Naive thymus-derived CD8-positive, alpha-beta T cell (primary cell): Measurements from ENCODE around the gene CD27. TPM values are rescaled to one million over a fixed set of nuclear protein-coding genes. Genes with fewer than 3 reads are reported as not detected.

ENCODE experiments used
- ATAC-seq, 2 donors: fragments of 150-1000 bp; cut with Tn5 transposase in 1 of 2; sonication (Bioruptor Pico), chemical (Tn5 transposase) in 1 of 2; 1 replicate in 1 of 2; 2 replicates in 1 of 2; pipeline ENCODE4 v1.10.0; 2021; ENCODE audit warnings: mild to moderate bottlenecking in 2 of 2, moderate library complexity in 2 of 2
- POLR2A ChIA-PET: fragments of 350-600 bp; sonication (Branson Sonifier 250); formaldehyde crosslinking; loops from one replicate; lab custom pipeline; 2021; ENCODE audit warnings: antibody characterized with exemption; lab: Charles Lee
- DNase-seq, 10 donors: peaks; one replicate each; pipeline versions ENCODE4 v3.0.0 to v3.0.0-alpha.2; 2020 to 2022
- H3K27ac Mint-ChIP-seq, 10 donors: one replicate each; pipeline ENCODE4 v1.8.0; 2020 to 2022; ENCODE audit warnings: mild to moderate bottlenecking in 10 of 10, mixed read lengths in 10 of 10, moderate library complexity in 4 of 10, inconsistent platforms in 1 of 10
- H3K27me3 Mint-ChIP-seq, 5 donors: one replicate each; pipeline ENCODE4 v1.8.0; 2021 to 2022; ENCODE audit warnings: mixed read lengths in 5 of 5
- H3K36me3 Mint-ChIP-seq, 3 donors: one replicate each; pipeline ENCODE4 v1.8.0; 2020 to 2022; ENCODE audit warnings: mixed read lengths in 3 of 3, mild to moderate bottlenecking in 2 of 3, inconsistent platforms in 1 of 3
- H3K4me1 Mint-ChIP-seq, 4 donors: one replicate each; pipeline ENCODE4 v1.8.0; 2021 to 2022; ENCODE audit warnings: mixed read lengths in 4 of 4
- H3K4me3 Mint-ChIP-seq, 10 donors: one replicate each; pipeline ENCODE4 v1.8.0; 2020 to 2022; ENCODE audit warnings: mild to moderate bottlenecking in 10 of 10, mixed read lengths in 10 of 10, moderate library complexity in 6 of 10, inconsistent platforms in 1 of 10
- H3K9me3 Mint-ChIP-seq, 9 donors: one replicate each; pipeline ENCODE4 v1.8.0; 2020 to 2022; ENCODE audit warnings: mixed read lengths in 9 of 9, mild to moderate bottlenecking in 3 of 9, inconsistent platforms in 1 of 9, moderate library complexity in 1 of 9
- polyA plus RNA-seq, 3 donors: library from polyadenylated mRNA; unstranded; fragments of 300-500 nt; fragmentation: Illumina TruSeq; gene quantifications; one replicate each; pipeline ENCODE4 v1.2.3, GENCODE V29; 2021
- total RNA-seq, 8 experiments: library from RNA in 2 of 8; stranded (reverse) in 2 of 8; gene quantifications; one replicate each; pipeline ENCODE4 v1.2.3 and lab custom pipeline; 2021 to 2026

Gene CD27
- total RNA-seq, result 100 to 1,000 TPM; 149 to 150 TPM
- 100 to 1,000 TPM; 391 to 632 (median 577) TPM for polyA plus RNA-seq
- 64.0 to 198 (median 130) reads per million in 6 experiments for total RNA-seq (lab: John Stamatoyannopoulos, UW)

DNA sequence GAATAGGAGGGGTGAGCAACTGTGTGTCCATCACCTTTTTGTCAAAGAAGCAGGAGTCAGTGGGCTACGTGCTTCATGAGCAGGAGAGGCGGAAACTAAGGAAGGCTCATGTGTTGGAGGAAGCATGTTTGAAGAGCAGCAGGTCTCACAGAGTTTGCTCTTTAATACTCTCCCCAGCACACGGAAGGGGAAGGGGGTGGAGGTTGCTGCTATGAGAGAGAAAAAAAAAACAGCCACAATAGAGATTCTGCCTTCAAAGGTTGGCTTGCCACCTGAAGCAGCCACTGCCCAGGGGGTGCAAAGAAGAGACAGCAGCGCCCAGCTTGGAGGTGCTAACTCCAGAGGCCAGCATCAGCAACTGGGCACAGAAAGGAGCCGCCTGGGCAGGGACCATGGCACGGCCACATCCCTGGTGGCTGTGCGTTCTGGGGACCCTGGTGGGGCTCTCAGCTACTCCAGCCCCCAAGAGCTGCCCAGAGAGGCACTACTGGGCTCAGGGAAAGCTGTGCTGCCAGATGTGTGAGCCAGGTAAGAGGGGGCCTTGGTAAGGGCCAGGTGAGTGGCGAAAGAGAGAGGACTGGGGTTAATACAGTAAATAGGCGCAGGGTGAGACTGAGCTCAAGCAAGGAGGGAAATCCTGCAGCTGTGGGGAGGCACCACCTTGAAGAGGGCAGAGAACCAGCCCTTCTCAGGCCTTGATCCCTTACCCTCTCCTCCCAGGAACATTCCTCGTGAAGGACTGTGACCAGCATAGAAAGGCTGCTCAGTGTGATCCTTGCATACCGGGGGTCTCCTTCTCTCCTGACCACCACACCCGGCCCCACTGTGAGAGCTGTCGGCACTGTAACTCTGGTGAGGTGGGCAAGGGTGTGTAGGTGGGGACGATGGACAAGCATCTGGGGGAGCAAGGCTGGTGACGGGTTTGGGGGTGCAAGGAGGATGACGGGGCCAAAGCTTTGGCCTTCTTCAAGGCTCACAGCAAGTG, at the start of gene CD27:
TSS of gene CD27 (plus strand) at position 252 of the 985 bp plus-strand sequence. CDS start at position 393, 141 bp downstream.
- Mint-ChIP-seq H3K36me3 (peaks cover 15 to 33% (median 16%) of the 10 kb centered on the region in 3 donors), H3K4me3 (peak within 1 kb of the TSS; percentile 95 to 100 (median 99)), H3K9me3 (no peaks in the 10 kb centered on the region), H3K27me3 (no peaks in the 10 kb centered on the region), H3K27ac (peak within 1 kb of the TSS; percentile 91 to 99 (median 96)), H3K4me1 (peaks cover 40 to 73% (median 65%) of the 10 kb centered on the region in 4 donors)
- peak; percentile 74 to 87 for ATAC-seq
- DNase-seq, result peak in 8 of 10 donors; percentile 15 to 78 (median 52)
- POLR2A ChIA-PET, result interaction anchor here (0.6 to 25.3 kb wide), 13 partner anchors 1 to 1583 kb away, joined by 3 to 1074 read pairs (median 19); partner anchors contain the start of genes CD27, GAPDH, MRPL51 and TAPBPL

DNA sequence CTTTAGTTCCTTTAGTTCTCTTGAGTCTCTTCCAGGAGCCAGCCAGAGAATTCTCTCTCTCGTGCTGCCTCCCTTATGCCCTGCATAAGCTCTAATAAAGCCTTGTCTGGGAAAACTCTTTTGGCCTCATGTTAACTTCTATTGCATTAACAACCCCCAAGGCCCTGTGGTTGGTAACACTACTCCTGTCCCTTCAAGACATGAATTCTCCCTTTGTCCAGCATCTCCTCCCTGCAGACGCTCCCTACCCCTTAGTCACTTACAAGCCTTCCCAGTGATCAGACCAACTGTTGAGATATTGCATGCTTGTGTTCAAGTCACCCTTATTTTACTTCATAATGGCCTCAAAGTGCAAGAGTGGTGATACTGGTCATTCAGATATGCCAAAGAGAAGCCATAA, 48.7 kb upstream of the CD27 start:
- H3K4me1 Mint-ChIP-seq, result no peaks in the 10 kb centered on the region
- POLR2A ChIA-PET, result no interaction called here
- H3K27ac Mint-ChIP-seq, result peak overlapping the region in 1 of 10 donors; percentile 7
- DNase-seq (no peak), ATAC-seq (no peak)
- no peak overlapping the region for H3K4me3 Mint-ChIP-seq
- H3K27me3 Mint-ChIP-seq, result no peaks in the 10 kb centered on the region
- no peaks in the 10 kb centered on the region for H3K9me3 Mint-ChIP-seq
- no peaks in the 10 kb centered on the region for H3K36me3 Mint-ChIP-seq

DNA sequence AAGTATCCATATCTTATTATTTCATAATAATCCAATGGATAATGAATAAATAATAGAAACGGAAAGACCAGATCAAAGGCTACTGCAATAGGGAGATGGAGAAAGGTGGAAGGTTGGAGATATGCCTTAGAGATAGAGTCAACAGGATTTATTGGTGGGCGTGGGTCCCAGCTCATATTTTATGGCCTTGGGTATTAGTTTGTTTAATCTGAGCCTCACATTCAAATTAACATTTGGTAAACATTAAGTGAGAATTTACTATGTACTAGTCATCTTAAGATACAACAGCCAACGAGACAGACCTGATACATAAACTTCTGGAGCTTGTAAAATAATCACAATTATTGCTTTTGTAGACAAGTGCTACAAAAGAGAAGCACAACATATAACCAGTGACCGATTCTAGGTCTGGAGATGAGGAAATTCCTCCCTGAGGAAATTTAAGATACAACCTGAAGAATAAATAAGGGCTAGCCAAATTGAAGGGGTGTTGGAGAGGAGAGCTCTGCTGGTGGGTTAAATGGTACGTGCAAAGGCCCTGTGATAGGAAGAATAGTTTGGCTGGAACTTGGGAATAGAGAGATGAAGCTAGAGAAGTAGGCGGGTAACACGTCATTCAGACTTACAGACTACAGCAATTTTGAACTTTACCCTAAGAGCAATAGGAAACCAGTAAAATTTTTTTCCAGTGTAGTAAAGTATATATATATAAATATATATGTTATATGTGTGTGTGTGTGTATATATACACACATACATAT, 44.7 kb upstream of the CD27 start:
- DNase-seq (no peak), ATAC-seq (no peak)
- H3K4me1 Mint-ChIP-seq, result no peaks in the 10 kb centered on the region
- POLR2A ChIA-PET, result interaction anchor here (0.8 kb wide), 1 partner anchor 67 kb away, joined by 3 read pairs; no protein-coding TSS in a partner anchor
- no peak overlapping the region for H3K4me3 Mint-ChIP-seq
- no peaks in the 10 kb centered on the region for H3K9me3 Mint-ChIP-seq
- H3K36me3 Mint-ChIP-seq, result no peaks in the 10 kb centered on the region
- H3K27ac Mint-ChIP-seq, result no peak overlapping the region
- no peaks in the 10 kb centered on the region for H3K27me3 Mint-ChIP-seq

DNA sequence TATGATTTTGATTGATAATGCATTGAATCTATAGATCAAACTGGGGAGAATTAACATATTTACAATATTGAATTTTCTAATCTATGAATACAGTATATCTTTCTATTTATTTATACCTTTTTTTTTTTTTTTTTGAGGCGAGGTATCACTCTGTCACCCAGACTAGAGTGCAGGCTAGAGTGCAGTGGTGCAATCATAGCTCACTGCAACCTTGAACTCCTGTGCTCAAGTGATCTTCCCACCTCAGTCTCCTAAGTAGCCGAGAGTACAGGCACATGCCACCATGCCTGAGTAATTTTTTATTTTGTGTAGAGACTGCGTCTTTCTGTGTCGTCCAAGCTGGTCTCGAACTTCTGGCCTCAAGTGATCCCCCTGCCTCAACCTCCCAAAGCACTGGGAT, 40.4 kb upstream of the CD27 start:
- POLR2A ChIA-PET, result no interaction called here
- Mint-ChIP-seq H3K36me3 (no peaks in the 10 kb centered on the region), H3K27me3 (no peaks in the 10 kb centered on the region), H3K4me3 (no peak overlapping the region), H3K27ac (no peak overlapping the region), H3K4me1 (peaks cover 0 to 4% (median 0%) of the 10 kb centered on the region in 4 donors), H3K9me3 (no peaks in the 10 kb centered on the region)
- DNase-seq, result no peak
- no peak for ATAC-seq

DNA sequence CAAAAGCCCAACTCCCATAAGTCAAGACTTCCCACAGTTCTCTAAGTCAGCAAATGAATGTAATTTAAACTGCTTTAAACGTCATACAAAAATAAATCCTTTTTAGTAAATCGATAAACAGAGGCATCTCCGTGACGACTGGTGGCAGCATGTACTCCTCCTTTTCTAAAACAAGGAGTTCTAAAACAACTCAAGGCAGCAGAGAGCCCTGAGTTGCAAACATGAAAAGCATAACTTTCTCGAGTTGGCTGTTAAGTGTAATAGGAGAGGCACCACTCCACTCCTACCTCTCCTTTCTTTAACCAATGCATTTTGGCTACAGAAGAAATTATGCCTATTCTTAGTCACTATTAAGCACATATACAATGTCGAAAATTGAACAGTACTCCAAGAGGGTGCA, 38.8 kb upstream of the CD27 start:
- H3K27ac Mint-ChIP-seq, result no peak overlapping the region
- POLR2A ChIA-PET, result no interaction called here
- DNase-seq (no peak), ATAC-seq (no peak)
- H3K27me3 Mint-ChIP-seq, result no peaks in the 10 kb centered on the region
- H3K36me3 Mint-ChIP-seq, result no peaks in the 10 kb centered on the region
- H3K9me3 Mint-ChIP-seq, result no peaks in the 10 kb centered on the region
- H3K4me3 Mint-ChIP-seq, result no peak overlapping the region
- H3K4me1 Mint-ChIP-seq, result peaks cover 0 to 4% (median 0%) of the 10 kb centered on the region in 4 donors

DNA sequence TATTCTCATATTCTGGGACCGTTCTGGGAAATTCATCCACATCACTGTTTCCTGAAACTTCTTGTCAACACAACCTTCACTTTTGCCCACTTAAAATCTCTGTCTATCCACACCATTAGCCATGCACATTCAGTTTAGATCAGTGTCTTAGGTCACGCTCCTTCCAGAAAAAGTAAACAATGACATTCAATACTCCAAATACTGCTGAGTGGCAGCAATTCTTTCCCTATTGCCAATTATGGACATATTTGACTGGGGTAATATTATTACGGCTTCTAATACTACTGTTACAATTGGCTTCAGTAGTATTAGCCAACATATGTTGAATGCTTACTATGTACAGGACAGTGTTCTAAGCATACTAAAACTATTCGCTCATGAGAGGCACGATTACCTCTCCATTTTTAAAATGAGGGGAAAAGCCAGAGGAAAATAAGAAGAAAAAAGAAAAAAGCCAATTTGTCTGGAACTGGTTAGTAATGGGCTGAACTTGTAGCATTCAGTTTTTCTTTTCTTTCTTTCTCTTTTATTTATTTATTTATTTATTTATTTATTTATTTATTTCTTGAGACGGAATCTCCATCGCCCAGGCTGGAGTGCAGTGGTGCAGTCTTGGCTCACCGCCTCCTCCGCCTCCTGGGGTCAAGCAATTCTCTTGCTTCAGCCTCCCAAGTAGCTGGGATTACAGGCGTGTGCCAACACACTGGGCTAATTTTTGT, 37.4 kb upstream of the CD27 start:
- DNase-seq, result no peak
- POLR2A ChIA-PET, result no interaction called here
- H3K9me3 Mint-ChIP-seq, result no peaks in the 10 kb centered on the region
- H3K27me3 Mint-ChIP-seq, result no peaks in the 10 kb centered on the region
- H3K27ac Mint-ChIP-seq, result no peak overlapping the region
- peaks cover 0 to 4% (median 0%) of the 10 kb centered on the region in 4 donors for H3K4me1 Mint-ChIP-seq
- no peak overlapping the region for H3K4me3 Mint-ChIP-seq
- ATAC-seq, result no peak
- no peaks in the 10 kb centered on the region for H3K36me3 Mint-ChIP-seq

DNA sequence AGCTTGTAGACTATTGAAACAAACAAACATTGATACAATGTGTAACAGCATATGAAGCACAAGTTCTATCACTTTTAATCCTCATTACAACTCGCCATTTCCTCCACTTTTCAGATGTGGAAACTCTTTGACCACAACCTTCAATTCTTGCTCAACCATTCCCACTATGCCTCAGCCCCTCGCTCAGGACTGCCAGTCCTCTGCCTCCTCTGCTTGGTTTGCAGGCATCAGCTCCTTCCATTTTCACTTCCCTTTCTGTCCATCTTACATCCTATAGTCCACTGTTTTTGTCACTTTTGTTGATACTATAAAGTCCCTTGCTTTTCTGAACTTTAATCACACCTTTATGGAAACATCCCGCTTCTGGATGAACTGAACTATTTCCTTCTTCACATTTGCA, 28.2 kb upstream of the CD27 start:
- ATAC-seq, result no peak
- H3K27me3 Mint-ChIP-seq, result peaks cover 0 to 2% (median 0%) of the 10 kb centered on the region in 5 donors
- H3K4me1 Mint-ChIP-seq, result peaks cover 3 to 9% (median 5%) of the 10 kb centered on the region in 4 donors
- no peaks in the 10 kb centered on the region for H3K9me3 Mint-ChIP-seq
- DNase-seq, result no peak
- POLR2A ChIA-PET, result interaction anchor here (2.1 kb wide), 1 partner anchor 47 kb away, joined by 5 read pairs; no protein-coding TSS in a partner anchor
- no peaks in the 10 kb centered on the region for H3K36me3 Mint-ChIP-seq
- H3K4me3 Mint-ChIP-seq, result no peak overlapping the region
- peak overlapping the region in 2 of 10 donors; percentile 48 to 76 for H3K27ac Mint-ChIP-seq

DNA sequence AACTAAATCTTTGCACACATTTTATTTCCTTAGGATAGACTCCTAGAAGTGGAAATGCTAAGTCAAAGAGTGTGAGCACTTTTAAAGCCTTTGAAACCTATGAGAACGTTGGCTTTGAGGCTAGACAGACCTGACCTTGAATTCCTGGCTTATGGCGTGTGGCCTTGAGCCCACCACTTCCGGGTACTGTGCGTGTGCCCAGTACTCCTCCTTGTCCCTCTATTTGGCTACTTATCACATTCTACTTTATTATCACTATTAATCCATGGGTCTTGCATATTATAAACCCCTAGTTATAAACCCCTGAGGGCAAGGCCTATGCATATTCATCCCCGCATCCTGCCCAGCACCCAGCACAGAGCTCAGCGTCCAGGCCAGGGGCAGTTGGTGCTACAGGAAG, 26.0 kb upstream of the CD27 start:
- Mint-ChIP-seq H3K27me3 (peaks cover 0 to 2% (median 0%) of the 10 kb centered on the region in 5 donors), H3K4me3 (no peak overlapping the region), H3K36me3 (no peaks in the 10 kb centered on the region), H3K9me3 (no peaks in the 10 kb centered on the region), H3K27ac (no peak overlapping the region), H3K4me1 (peaks cover 8 to 15% (median 12%) of the 10 kb centered on the region in 4 donors)
- POLR2A ChIA-PET, result no interaction called here
- ATAC-seq (no peak), DNase-seq (no peak)

DNA sequence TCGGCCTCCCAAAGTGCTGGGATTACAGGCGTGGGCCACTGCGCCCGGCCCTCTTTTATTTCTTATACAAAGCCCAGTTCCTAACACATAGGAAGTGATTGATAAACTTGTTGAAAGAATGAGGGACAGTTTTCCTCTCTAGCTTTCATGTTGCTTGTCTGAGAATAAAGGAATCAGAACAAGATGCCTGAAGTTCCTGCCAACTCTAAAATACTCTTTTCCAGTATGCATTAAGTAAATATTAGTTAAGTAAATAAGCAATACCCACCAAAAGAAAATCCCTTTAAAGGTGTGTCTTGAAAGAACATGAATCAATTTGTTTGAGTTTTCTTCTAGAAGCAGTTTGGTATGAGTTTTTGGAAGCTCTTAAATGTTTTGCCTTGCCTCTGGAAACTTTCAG, 24.4 kb upstream of the CD27 start:
- no peak overlapping the region for H3K4me3 Mint-ChIP-seq
- H3K9me3 Mint-ChIP-seq, result no peaks in the 10 kb centered on the region
- DNase-seq (no peak), ATAC-seq (no peak)
- no peak overlapping the region for H3K27ac Mint-ChIP-seq
- H3K27me3 Mint-ChIP-seq, result peaks cover 0 to 2% (median 0%) of the 10 kb centered on the region in 5 donors
- H3K36me3 Mint-ChIP-seq, result no peaks in the 10 kb centered on the region
- POLR2A ChIA-PET, result interaction anchor here (0.9 kb wide), 1 partner anchor 45 kb away, joined by 3 read pairs; no protein-coding TSS in a partner anchor
- peaks cover 8 to 23% (median 19%) of the 10 kb centered on the region in 4 donors for H3K4me1 Mint-ChIP-seq

DNA sequence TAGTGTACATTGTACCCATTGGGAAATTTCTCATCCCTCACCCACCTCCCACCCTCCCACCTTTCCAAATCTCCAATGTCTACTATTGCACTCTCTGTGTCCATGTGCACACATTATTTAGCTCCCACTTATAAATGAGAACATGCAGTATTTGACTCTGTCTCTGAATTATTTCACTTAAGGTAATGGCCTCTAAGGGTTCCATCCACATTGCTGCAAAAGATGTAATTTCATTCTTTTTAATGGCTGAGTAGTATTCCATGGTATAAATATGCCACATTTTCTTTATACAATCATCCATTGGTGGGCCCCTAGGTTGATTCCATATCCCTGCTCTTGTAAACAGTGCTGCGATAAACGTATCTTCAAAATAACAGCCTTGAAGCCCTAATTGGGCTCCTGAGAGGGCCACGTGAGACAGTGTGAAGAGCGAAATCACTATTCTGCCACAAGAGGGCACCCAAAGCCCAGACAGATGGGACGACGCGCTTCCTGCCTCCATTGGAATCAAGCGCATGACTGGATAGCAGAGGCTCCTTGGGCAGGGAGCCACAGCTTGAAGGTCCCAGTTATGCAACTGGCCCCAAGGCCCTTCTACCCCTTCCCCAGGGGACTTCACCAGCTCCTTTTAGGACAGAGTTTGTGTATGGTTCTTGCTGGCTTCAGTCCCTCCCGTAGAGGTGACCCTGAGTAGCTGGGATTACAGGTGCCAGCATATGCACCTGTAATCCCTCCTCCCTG, 21.3 kb upstream of the CD27 start:
- peak; percentile 45 to 91 (median 76) for DNase-seq
- H3K27ac Mint-ChIP-seq, result peak overlapping the region; percentile 71 to 93 (median 87)
- ATAC-seq, result peak; percentile 62 to 71

DNA sequence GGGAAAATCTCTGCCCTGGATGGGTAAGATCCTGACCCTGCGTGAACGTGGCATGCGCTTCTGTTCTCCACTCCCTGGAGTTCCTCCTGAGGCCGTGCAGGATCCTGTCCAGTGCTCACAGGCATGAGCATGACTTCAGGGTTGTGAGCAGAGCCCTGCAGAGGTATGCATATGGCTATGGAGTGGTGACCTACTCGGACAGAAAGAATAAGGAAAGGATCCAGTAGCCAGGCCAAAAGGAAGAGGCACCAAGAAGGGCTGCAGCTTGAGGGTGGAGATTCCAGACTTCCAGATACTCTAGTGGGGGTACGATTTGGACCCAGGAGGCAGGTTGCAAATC, 20.8 kb upstream of the CD27 start:
- POLR2A ChIA-PET, result interaction anchor here (1.2 to 8.0 kb wide), 13 partner anchors 9 to 114 kb away, joined by 3 to 248 read pairs (median 20); partner anchors contain the start of genes CD27, MRPL51, NCAPD2 and TAPBPL
- DNase-seq (no peak), ATAC-seq (no peak)
- Mint-ChIP-seq H3K4me3 (peak overlapping the region in 3 of 10 donors; percentile 15 to 55 (median 30)), H3K27ac (peak overlapping the region; percentile 71 to 93 (median 87)), H3K4me1 (peaks cover 20 to 47% (median 39%) of the 10 kb centered on the region in 4 donors), H3K27me3 (no peaks in the 10 kb centered on the region), H3K9me3 (no peaks in the 10 kb centered on the region), H3K36me3 (no peaks in the 10 kb centered on the region)

More for the DNA sequence above, 21.3 kb upstream of the CD27 start:
- Mint-ChIP-seq H3K4me3 (peak overlapping the region in 7 of 10 donors; percentile 0 to 55 (median 25)), H3K36me3 (no peaks in the 10 kb centered on the region), H3K4me1 (peaks cover 20 to 46% (median 38%) of the 10 kb centered on the region in 4 donors), H3K27me3 (no peaks in the 10 kb centered on the region), H3K9me3 (no peaks in the 10 kb centered on the region)
- POLR2A ChIA-PET, result interaction anchor here (0.6 to 8.0 kb wide), 15 partner anchors 10 to 115 kb away, joined by 3 to 248 read pairs (median 7); partner anchors contain the start of genes CD27, MRPL51, NCAPD2 and TAPBPL
